ENCODE measurements around the gene IRF4.

Gene IRF4

GRCh38 chr6:382883-383810 is 8.4 kb upstream of the IRF4 start:
- DNase-seq = no peak

GRCh38 chr6:383856-384255 is 7.7 kb upstream of the IRF4 start:
- DNase-seq = no peak

- DNase-seq = no peak
Measured at GRCh38 chr6:384898-385297, 6.7 kb upstream of the IRF4 start.

- DNase-seq = no peak
Measured at GRCh38 chr6:385614-386013, 5.9 kb upstream of the IRF4 start.

GRCh38 chr6:386688-387266 is 4.8 kb upstream of the IRF4 start:
- DNase-seq = no peak

GRCh38 chr6:387293-387741 is 4.2 kb upstream of the IRF4 start:
- no peak for DNase-seq

GRCh38 chr6:388202-388903 is 3.2 kb upstream of the IRF4 start:
- no peak for DNase-seq

- DNase-seq = no peak
Measured at GRCh38 chr6:389143-389542, 2.4 kb upstream of the IRF4 start.

GRCh38 chr6:389622-390021 is 1.9 kb upstream of the IRF4 start:
- no peak for DNase-seq

- no peak for DNase-seq
Measured at GRCh38 chr6:390914-391558, 516 bp upstream of the IRF4 start.

- no peak for DNase-seq
Measured at GRCh38 chr6:392441-393390, 1.2 kb downstream of the IRF4 start.

GRCh38 chr6:393391-394221 is 2.1 kb downstream of the IRF4 start:
- no peak for DNase-seq

- no peak for DNase-seq
Measured at GRCh38 chr6:394641-395289, 3.2 kb downstream of the IRF4 start.

- DNase-seq = no peak
Measured at GRCh38 chr6:395432-396125, 4.0 kb downstream of the IRF4 start.

- DNase-seq = no peak
Measured at GRCh38 chr6:396126-396520, 4.6 kb downstream of the IRF4 start.

GRCh38 chr6:397056-397455 is 5.5 kb downstream of the IRF4 start:
- DNase-seq = no peak

GRCh38 chr6:397604-398003 is 6.1 kb downstream of the IRF4 start:
- no peak for DNase-seq

- no peak for DNase-seq
Measured at GRCh38 chr6:398065-398464, 6.5 kb downstream of the IRF4 start.

GRCh38 chr6:398558-399078 is 7.1 kb downstream of the IRF4 start:
- no peak for DNase-seq

Data from DMS153 (cell line).